GM23338 (cell line): Measurements from ENCODE around the gene DNAJC12. TPM values are rescaled to one million over a fixed set of nuclear protein-coding genes. Genes with fewer than 3 reads are reported as not detected.
"Not testable (repeated sequence)": the region's sequence is repeated elsewhere in the genome, so short reads cannot be mapped to it uniquely, and the experiment has no call there.

Source experiments
- ATAC-seq: fragments of 200-7000 bp; cut with Tn5 transposase; 3 replicates; pipeline ENCODE4 v1.9.1; 2020
- DNase-seq: peaks from one replicate; pipeline ENCODE4 v3.0.0-alpha.2; 2015; ENCODE audit warnings: low spot score
- H2AFZ ChIP-seq: fragments of 200-600 bp; sonication (generic); 2 replicates; pipeline ENCODE4 v1.8.0; 2016; ENCODE audit warnings: antibody characterized with exemption, mild to moderate bottlenecking, moderate library complexity
- H3F3A ChIP-seq: fragments of 200-600 bp; sonication (generic); replicated peaks from 2 replicates; pipeline ENCODE4 v1.8.0; 2017; ENCODE audit warnings: antibody characterized with exemption, mixed run types, low read depth
- H3K27ac ChIP-seq: fragments of 200-600 bp; sonication (generic); 2 replicates; pipeline ENCODE4 v1.6.1; 2016; ENCODE audit warnings: low read depth
- H3K27me3 ChIP-seq: fragments of 200-600 bp; sonication (generic); 2 replicates; pipeline ENCODE4 v1.8.0; 2016; ENCODE audit warnings: mild to moderate bottlenecking, mixed run types, moderate library complexity; ENCODE audit not compliant: insufficient read depth
- H3K36me3 ChIP-seq: fragments of 200-600 bp; sonication (generic); 2 replicates; pipeline ENCODE4 v1.8.0; 2016; ENCODE audit warnings: mild to moderate bottlenecking; ENCODE audit not compliant: insufficient read depth
- H3K4me1 ChIP-seq: fragments of 200-600 bp; sonication (generic); 2 replicates; pipeline ENCODE4 v1.8.0; 2016; ENCODE audit warnings: mild to moderate bottlenecking, moderate library complexity; ENCODE audit not compliant: insufficient read depth
- H3K4me2 ChIP-seq: fragments of 200-600 bp; sonication (generic); 2 replicates; pipeline ENCODE4 v1.7.1; 2017; ENCODE audit warnings: mixed run types
- H3K4me3 ChIP-seq: fragments of 200-600 bp; sonication (generic); 2 replicates; pipeline ENCODE4 v1.6.1; 2016; ENCODE audit warnings: mixed run types
- H3K79me2 ChIP-seq: fragments of 200-600 bp; sonication (generic); replicated peaks from 2 replicates; pipeline ENCODE4 v1.8.0; 2017; ENCODE audit warnings: mild to moderate bottlenecking; ENCODE audit not compliant: insufficient read depth
- H3K9me2 ChIP-seq: fragments of 200-600 bp; sonication (generic); 2 replicates; pipeline ENCODE4 v1.8.0; 2017; ENCODE audit not compliant: insufficient read depth
- H4K20me1 ChIP-seq: fragments of 200-600 bp; sonication (generic); replicated peaks from 2 replicates; pipeline ENCODE4 v1.8.0; 2017; ENCODE audit warnings: mild to moderate bottlenecking; ENCODE audit not compliant: insufficient read depth
- H3K27ac Mint-ChIP-seq: 2 replicates; pipeline ENCODE4 v1.8.0; 2020; ENCODE audit warnings: inconsistent platforms, mild to moderate bottlenecking, moderate library complexity, mixed read lengths
- H3K27me3 Mint-ChIP-seq: 3 replicates; pipeline ENCODE4 v1.8.0; 2022; ENCODE audit warnings: low read depth, mild to moderate bottlenecking, moderate library complexity, mixed read lengths, inconsistent platforms; ENCODE audit not compliant: insufficient read depth, poor library complexity
- H3K36me3 Mint-ChIP-seq: 3 replicates; pipeline ENCODE4 v1.8.0; 2021; ENCODE audit warnings: low read depth, mild to moderate bottlenecking, inconsistent platforms, moderate library complexity, mixed read lengths
- H3K4me1 Mint-ChIP-seq: 3 replicates; pipeline ENCODE4 v1.8.0; 2020; ENCODE audit warnings: mild to moderate bottlenecking, inconsistent platforms, mixed read lengths
- H3K4me3 Mint-ChIP-seq: 3 replicates; pipeline ENCODE4 v1.8.0; 2021; ENCODE audit warnings: moderate library complexity, mild to moderate bottlenecking, inconsistent platforms, mixed read lengths
- H3K9me3 Mint-ChIP-seq: 3 replicates; pipeline ENCODE4 v1.8.0; 2020; ENCODE audit warnings: moderate library complexity, mild to moderate bottlenecking, inconsistent platforms, mixed read lengths
- CTCF ChIP-seq, 2 experiments: fragments of 200-600 bp in 1 of 2; sonication (generic) in 1 of 2; conservative IDR thresholded peaks; 2 replicates each; pipeline versions ENCODE4 v1.5.1 to v1.6.1; 2016 to 2017; ENCODE audit warnings: antibody characterized with exemption in 2 of 2, low read depth in 2 of 2, mild to moderate bottlenecking in 2 of 2, moderate library complexity in 1 of 2
- ETS1 ChIP-seq: IDR thresholded peaks from 2 replicates; pipeline ENCODE4 v1.6.1; 2016; ENCODE audit warnings: antibody characterized with exemption
- EZH2 ChIP-seq: fragments of 200-600 bp; sonication (generic); IDR thresholded peaks from one replicate; pipeline ENCODE4 v1.8.0; 2017; ENCODE audit warnings: antibody characterized with exemption, mild to moderate bottlenecking, low read depth; ENCODE audit not compliant: unreplicated experiment
- JUNB ChIP-seq: IDR thresholded peaks from one replicate; pipeline ENCODE4 v1.6.1; 2016; ENCODE audit warnings: antibody characterized with exemption; ENCODE audit not compliant: unreplicated experiment
- POLR2AphosphoS5 ChIP-seq: IDR thresholded peaks from 2 replicates; pipeline ENCODE4 v1.6.1; 2016; ENCODE audit warnings: antibody characterized with exemption, low read depth
- REST ChIP-seq: IDR thresholded peaks from one replicate; pipeline ENCODE4 v1.6.1; 2018; ENCODE audit warnings: antibody characterized with exemption; ENCODE audit not compliant: unreplicated experiment
- STAT1 ChIP-seq: IDR thresholded peaks from one replicate; pipeline ENCODE4 v1.6.1; 2016; ENCODE audit warnings: antibody characterized with exemption; ENCODE audit not compliant: unreplicated experiment
- polyA plus RNA-seq: library from polyadenylated mRNA; unstranded; fragments of >200 nt; fragmentation: Nextera tagmentation; extraction: Ambion mirVana; gene quantifications from 2 replicates; pipeline ENCODE4 v1.2.1, GENCODE V29; 2016
- total RNA-seq: library from RNA; depleted of rRNA; stranded (reverse); fragments of >200 nt; shearing (Covaris generic); gene quantifications from 2 replicates; pipeline ENCODE4 v1.2.3, GENCODE V29; 2014

Gene DNAJC12
- total and polyA plus RNA-seq, 2 experiments from 2014 or later: 2.2 to 4.5 TPM

- Mint-ChIP-seq H3K4me3 (no peak overlapping the region), H3K4me1 (no peaks in the 10 kb centered on the region), H3K27ac (no peak overlapping the region), H3K27me3 (no peaks in the 10 kb centered on the region), H3K36me3 (no peaks in the 10 kb centered on the region), H3K9me3 (no peaks in the 10 kb centered on the region)
- no peaks in the 10 kb centered on the region for H3K27me3 ChIP-seq
- H3K79me2 ChIP-seq: no peaks in the 10 kb centered on the region
- H2AFZ ChIP-seq: no peak overlapping the region
- H3K4me2 ChIP-seq: no peak overlapping the region
- H3K4me1 ChIP-seq: no peaks in the 10 kb centered on the region; the same call in 1 of the 2 replicates
- H3K4me3 ChIP-seq: no peak overlapping the region
- no peak for DNase-seq
- H3K9me2 ChIP-seq: no peaks in the 10 kb centered on the region
- no peaks in the 10 kb centered on the region for H4K20me1 ChIP-seq
- no peak overlapping the region for H3K27ac ChIP-seq
- H3K36me3 ChIP-seq: no peaks in the 10 kb centered on the region
- peak; percentile 64 for TF ChIP-seq REST
- no peak for TF ChIP-seq STAT1
- TF ChIP-seq EZH2: no peak
- H3F3A ChIP-seq: no peaks in the 10 kb centered on the region
- ATAC-seq: peak; percentile 50; the same call in 2 of the 3 replicates
Observed at GRCh38 chr10:67780759-67781538, 57.0 kb downstream of the DNAJC12 start.

- H3K27me3 Mint-ChIP-seq, H3K27me3 ChIP-seq, H4K20me1 ChIP-seq, H3K4me3 Mint-ChIP-seq, H3K79me2 ChIP-seq, H3K27ac ChIP-seq, H3K4me1 Mint-ChIP-seq, H3F3A ChIP-seq, H3K36me3 ChIP-seq, H3K36me3 Mint-ChIP-seq, ATAC-seq, DNase-seq, H3K9me2 ChIP-seq, H3K9me3 Mint-ChIP-seq, H3K4me2 ChIP-seq, H3K4me1 ChIP-seq, H3K27ac Mint-ChIP-seq, H3K4me3 ChIP-seq, H2AFZ ChIP-seq: not testable (repeated sequence)
Observed at GRCh38 chr10:67780204-67780621, 57.8 kb downstream of the DNAJC12 start.

GRCh38 chr10:67779465-67780203, 58.4 kb downstream of the DNAJC12 start:
- ATAC-seq (peak; percentile 86), DNase-seq (peak; percentile 86)
- no peaks in the 10 kb centered on the region for H3K9me2 ChIP-seq
- no peak overlapping the region for H2AFZ ChIP-seq
- H3K4me3 Mint-ChIP-seq: no peak overlapping the region
- no peaks in the 10 kb centered on the region for H3F3A ChIP-seq
- no peak overlapping the region for H3K27ac ChIP-seq
- no peak overlapping the region for H3K27ac Mint-ChIP-seq
- H3K36me3 Mint-ChIP-seq: no peaks in the 10 kb centered on the region
- H3K36me3 ChIP-seq: no peaks in the 10 kb centered on the region
- TF ChIP-seq ETS1: no peak
- TF ChIP-seq POLR2AphosphoS5: no peak
- TF ChIP-seq JUNB: no peak
- TF ChIP-seq CTCF (conservative IDR thresholded peaks at IDR 0.05; ENCODE audit: low read depth in 2 of 2): peak; percentile 92 to 95
- H3K4me2 ChIP-seq: no peak overlapping the region
- no peaks in the 10 kb centered on the region for H3K27me3 ChIP-seq
- H3K9me3 Mint-ChIP-seq: no peaks in the 10 kb centered on the region
- no peak overlapping the region for H3K4me3 ChIP-seq
- no peaks in the 10 kb centered on the region for H3K4me1 Mint-ChIP-seq
- H3K79me2 ChIP-seq: no peaks in the 10 kb centered on the region
- H4K20me1 ChIP-seq: no peaks in the 10 kb centered on the region
- H3K27me3 Mint-ChIP-seq: no peaks in the 10 kb centered on the region
- no peaks in the 10 kb centered on the region; the same call in 1 of the 2 replicates for H3K4me1 ChIP-seq
